Astrocyte of the cerebellum (primary cell): ENCODE measurements around the gene KANK4.

Experiments used
- DNase-seq: peaks from one replicate; pipeline ENCODE4 v3.0.0-alpha.2; 2011; ENCODE audit warnings: low read depth
- H3K4me3 ChIP-seq: 2 replicates; pipeline ENCODE4 v1.5.1; 2011; ENCODE audit warnings: mild to moderate bottlenecking, low read depth, low read length, moderate library complexity
- in situ Hi-C: cut with HindIII; loops from 2 replicates; pipeline ENCODE4 v1.10.0; 2017; ENCODE audit warnings: low sequenced_read_pairs
- TF ChIP-seq, protein P1 (sequence below): IDR thresholded peaks from 2 replicates; pipeline ENCODE4 v1.5.1; 2012; ENCODE audit warnings: low read length, low read depth, moderate library complexity, mild to moderate bottlenecking; ENCODE audit errors: missing control alignments

The KANK4 gene

DNA sequence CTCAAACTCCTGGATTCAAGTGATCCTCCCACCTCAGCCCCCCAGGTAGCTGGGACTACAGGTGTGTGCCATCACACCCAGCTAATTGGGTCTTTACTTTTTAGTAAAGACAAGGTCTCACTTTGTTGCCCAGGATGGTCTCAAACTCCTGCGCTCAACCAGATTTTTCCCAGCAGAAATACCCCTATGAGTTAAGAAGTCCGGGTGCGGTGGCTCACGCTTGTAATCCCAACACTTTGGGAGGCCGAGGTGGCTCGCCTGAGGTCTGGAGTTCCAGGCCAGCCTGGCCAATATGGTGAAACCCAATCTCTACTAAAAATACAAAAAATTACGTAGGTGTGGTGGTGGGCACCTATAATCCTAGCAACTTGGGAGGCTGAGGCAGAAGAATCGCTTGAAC is 131.1 kb downstream of the KANK4 start:
- H3K4me3 ChIP-seq = no peak overlapping the region
- no peak for DNase-seq
- in situ Hi-C loops = no loop called here
- TF ChIP-seq, protein P1, sequence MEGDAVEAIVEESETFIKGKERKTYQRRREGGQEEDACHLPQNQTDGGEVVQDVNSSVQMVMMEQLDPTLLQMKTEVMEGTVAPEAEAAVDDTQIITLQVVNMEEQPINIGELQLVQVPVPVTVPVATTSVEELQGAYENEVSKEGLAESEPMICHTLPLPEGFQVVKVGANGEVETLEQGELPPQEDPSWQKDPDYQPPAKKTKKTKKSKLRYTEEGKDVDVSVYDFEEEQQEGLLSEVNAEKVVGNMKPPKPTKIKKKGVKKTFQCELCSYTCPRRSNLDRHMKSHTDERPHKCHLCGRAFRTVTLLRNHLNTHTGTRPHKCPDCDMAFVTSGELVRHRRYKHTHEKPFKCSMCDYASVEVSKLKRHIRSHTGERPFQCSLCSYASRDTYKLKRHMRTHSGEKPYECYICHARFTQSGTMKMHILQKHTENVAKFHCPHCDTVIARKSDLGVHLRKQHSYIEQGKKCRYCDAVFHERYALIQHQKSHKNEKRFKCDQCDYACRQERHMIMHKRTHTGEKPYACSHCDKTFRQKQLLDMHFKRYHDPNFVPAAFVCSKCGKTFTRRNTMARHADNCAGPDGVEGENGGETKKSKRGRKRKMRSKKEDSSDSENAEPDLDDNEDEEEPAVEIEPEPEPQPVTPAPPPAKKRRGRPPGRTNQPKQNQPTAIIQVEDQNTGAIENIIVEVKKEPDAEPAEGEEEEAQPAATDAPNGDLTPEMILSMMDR = no peak

DNA sequence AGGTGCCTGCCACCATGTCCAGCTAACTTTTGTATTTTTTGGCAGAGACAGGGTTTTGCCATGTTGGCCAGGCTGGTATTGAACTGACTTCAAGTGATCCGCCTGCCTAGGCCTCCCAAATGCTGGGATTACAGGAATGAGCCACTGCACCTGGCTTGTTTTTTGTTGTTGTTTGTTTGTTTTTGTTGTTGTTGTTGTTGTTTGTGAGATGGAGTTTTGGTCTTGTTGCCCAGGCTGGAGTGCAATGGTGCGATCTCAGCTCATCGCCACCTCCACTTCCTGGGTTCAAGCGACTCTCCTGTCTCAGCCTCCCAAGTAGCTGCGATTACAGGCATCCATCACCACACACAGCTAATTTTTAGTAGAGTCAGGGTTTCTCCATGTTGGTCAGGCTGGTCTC is 131.7 kb downstream of the KANK4 start:
- no peak overlapping the region for H3K4me3 ChIP-seq
- in situ Hi-C loops = no loop called here
- DNase-seq = no peak
- TF ChIP-seq, protein P1 = no peak
